ENCODE measurements around the gene VPS54. TPM values are rescaled to one million over a fixed set of nuclear protein-coding genes. Genes with fewer than 3 reads are reported as not detected.
A peak's percentile ranks its signal among the peaks of the same experiment; 100 is the strongest.

Gene VPS54
- total and polyA plus RNA-seq, 2 donors from 2014 or later, result 17.4 to 25.0 TPM

- intact Hi-C loops (cut with DNase I), result no loop called here
- Histone ChIP-seq H3K27ac (ENCODE audit: low read depth in 2 of 2, low read length in 2 of 2) (no peak overlapping the region), H3K9ac (ENCODE audit: low read length in 3 of 3) (no peak overlapping the region), H3K36me3 (ENCODE audit: control insufficient read depth in 2 of 3, insufficient read depth in 3 of 3, low read length in 3 of 3) (peaks cover 8 to 51% (median 16%) of the 10 kb centered on the region in 3 donors), H3K4me1 (ENCODE audit: control insufficient read depth in 2 of 3, insufficient read depth in 2 of 3, low read depth in 1 of 3, low read length in 3 of 3) (no peaks in the 10 kb centered on the region), H3K27me3 (ENCODE audit: control insufficient read depth, insufficient read depth, low read length) (no peaks in the 10 kb centered on the region), H3K9me3 (ENCODE audit: control insufficient read depth in 2 of 3, insufficient read depth in 1 of 3, low read length in 3 of 3) (no peaks in the 10 kb centered on the region), H3K4me3 (ENCODE audit: low read length in 3 of 3) (no peak overlapping the region)
- FAIRE-seq, result no peak
- peak in 4 of 5 donors; percentile 49 to 75 (median 59) for DNase-seq
- peak; percentile 73 for TF ChIP-seq CTCF (IDR thresholded peaks at IDR 0.05; ENCODE audit: borderline replicate concordance, extremely low read depth, insufficient read depth)
Measured at GRCh38 chr2:63888490-63889402, 130.5 kb downstream of the VPS54 start.

- FAIRE-seq, result no peak
- Histone ChIP-seq H3K36me3 (ENCODE audit: control insufficient read depth in 2 of 3, insufficient read depth in 3 of 3, low read length in 3 of 3) (peaks cover 8 to 50% (median 16%) of the 10 kb centered on the region in 3 donors), H3K27ac (ENCODE audit: low read depth in 2 of 2, low read length in 2 of 2) (no peak overlapping the region), H3K4me1 (ENCODE audit: control insufficient read depth in 2 of 3, insufficient read depth in 2 of 3, low read depth in 1 of 3, low read length in 3 of 3) (no peaks in the 10 kb centered on the region), H3K4me3 (ENCODE audit: low read length in 3 of 3) (no peak overlapping the region), H3K9ac (ENCODE audit: low read length in 3 of 3) (no peak overlapping the region), H3K9me3 (ENCODE audit: control insufficient read depth in 2 of 3, insufficient read depth in 1 of 3, low read length in 3 of 3) (no peaks in the 10 kb centered on the region), H3K27me3 (ENCODE audit: control insufficient read depth, insufficient read depth, low read length) (no peaks in the 10 kb centered on the region)
- DNase-seq, result no peak
- TF ChIP-seq CTCF (IDR thresholded peaks at IDR 0.05; ENCODE audit: borderline replicate concordance, extremely low read depth, insufficient read depth), result no peak
- intact Hi-C loops (cut with DNase I), result no loop called here
Measured at GRCh38 chr2:63888053-63888452, 131.2 kb downstream of the VPS54 start.

- no peak overlapping the region for H3K4me3 ChIP-seq (ENCODE audit: low read length in 3 of 3)
- TF ChIP-seq CTCF (IDR thresholded peaks at IDR 0.05; ENCODE audit: borderline replicate concordance, extremely low read depth, insufficient read depth), result no peak
- no peaks in the 10 kb centered on the region for H3K27me3 ChIP-seq (ENCODE audit: control insufficient read depth, insufficient read depth, low read length)
- H3K4me1 ChIP-seq (ENCODE audit: control insufficient read depth in 2 of 3, insufficient read depth in 2 of 3, low read depth in 1 of 3, low read length in 3 of 3), result no peaks in the 10 kb centered on the region
- no peak overlapping the region for H3K27ac ChIP-seq (ENCODE audit: low read depth in 2 of 2, low read length in 2 of 2)
- FAIRE-seq (no peak), DNase-seq (no peak)
- H3K9ac ChIP-seq (ENCODE audit: low read length in 3 of 3), result no peak overlapping the region
- H3K9me3 ChIP-seq (ENCODE audit: control insufficient read depth in 2 of 3, insufficient read depth in 1 of 3, low read length in 3 of 3), result no peaks in the 10 kb centered on the region
- intact Hi-C loops (cut with DNase I), result no loop called here
- peaks cover 8 to 45% (median 13%) of the 10 kb centered on the region in 3 donors for H3K36me3 ChIP-seq (ENCODE audit: control insufficient read depth in 2 of 3, insufficient read depth in 3 of 3, low read length in 3 of 3)
Measured at GRCh38 chr2:63886445-63886844, 132.8 kb downstream of the VPS54 start.
